GM23248 (cell line): Measurements from ENCODE around the gene GLI1. TPM values are rescaled to one million over a fixed set of nuclear protein-coding genes. Genes with fewer than 3 reads are reported as not detected.
A peak's percentile ranks its signal among the peaks of the same experiment; 100 is the strongest.

Experiments
- DNase-seq: peaks from one replicate; pipeline ENCODE4 v3.0.0-alpha.2; 2015
- H2AFZ ChIP-seq: fragments of 200-600 bp; sonication (generic); 2 replicates; pipeline ENCODE4 v1.6.1; 2016; ENCODE audit warnings: antibody characterized with exemption
- H3F3A ChIP-seq: fragments of 200-600 bp; sonication (generic); 2 replicates; pipeline ENCODE4 v1.6.1; 2016; ENCODE audit warnings: mild to moderate bottlenecking, antibody characterized with exemption, mixed run types; ENCODE audit not compliant: insufficient read depth
- H3K27ac ChIP-seq: fragments of 200-600 bp; sonication (generic); 2 replicates; pipeline ENCODE4 v1.5.1; 2016; ENCODE audit warnings: mild to moderate bottlenecking
- H3K27me3 ChIP-seq: fragments of 200-600 bp; sonication (generic); replicated peaks from 2 replicates; pipeline ENCODE4 v1.6.1; 2016; ENCODE audit warnings: mild to moderate bottlenecking; ENCODE audit not compliant: insufficient read depth
- H3K36me3 ChIP-seq: fragments of 200-600 bp; sonication (generic); 2 replicates; pipeline ENCODE4 v1.6.1; 2016; ENCODE audit warnings: low read depth, mild to moderate bottlenecking
- H3K4me1 ChIP-seq: fragments of 200-600 bp; sonication (generic); 2 replicates; pipeline ENCODE4 v1.6.1; 2016; ENCODE audit warnings: mild to moderate bottlenecking; ENCODE audit not compliant: insufficient read depth
- H3K4me2 ChIP-seq: fragments of 200-600 bp; sonication (generic); one replicate; pipeline ENCODE4 v1.6.1; 2016; ENCODE audit warnings: mild to moderate bottlenecking; ENCODE audit not compliant: unreplicated experiment
- H3K4me3 ChIP-seq: fragments of 200-600 bp; sonication (generic); 2 replicates; pipeline ENCODE4 v1.5.1; 2016; ENCODE audit warnings: mild to moderate bottlenecking
- H3K79me2 ChIP-seq: fragments of 200-600 bp; sonication (generic); 2 replicates; pipeline ENCODE4 v1.6.1; 2016; ENCODE audit warnings: mild to moderate bottlenecking; ENCODE audit not compliant: insufficient read depth
- H3K9ac ChIP-seq: fragments of 200-600 bp; sonication (generic); 2 replicates; pipeline ENCODE4 v1.6.1; 2016; ENCODE audit warnings: mild to moderate bottlenecking
- H3K9me2 ChIP-seq: fragments of 200-600 bp; sonication (generic); 2 replicates; pipeline ENCODE4 v1.6.1; 2016; ENCODE audit warnings: mixed run types, mild to moderate bottlenecking, moderate library complexity; ENCODE audit not compliant: insufficient read depth
- H3K9me3 ChIP-seq: fragments of 200-600 bp; sonication (generic); one replicate; pipeline ENCODE4 v1.6.1; 2017; ENCODE audit warnings: low read depth
- H4K20me1 ChIP-seq: fragments of 200-600 bp; sonication (generic); 2 replicates; pipeline ENCODE4 v1.6.0; 2016; ENCODE audit not compliant: insufficient read depth
- EZH2 ChIP-seq: fragments of 200-600 bp; sonication (generic); IDR thresholded peaks from 2 replicates; pipeline ENCODE4 v1.6.1; 2018; ENCODE audit warnings: antibody characterized with exemption, mild to moderate bottlenecking; ENCODE audit not compliant: insufficient read depth, poor library complexity, severe bottlenecking
- EZH2phosphoT487 ChIP-seq: fragments of 200-600 bp; sonication (generic); IDR thresholded peaks from 2 replicates; pipeline ENCODE4 v1.6.1; 2018; ENCODE audit warnings: antibody characterized with exemption, moderate library complexity, mild to moderate bottlenecking, low read depth; ENCODE audit not compliant: insufficient read depth
- WGBS, 2 experiments: methylation state at CpG; one replicate each; pipeline ENCODE4 v1.1.6; 2015 to 2017; ENCODE audit warnings: low lambda C conversion rate in 2 of 2, low coverage in 1 of 2; ENCODE audit errors: missing lambda C conversion rate in 2 of 2; 5-methylcytosine and 5-hydroxymethylcytosine counted together
- in situ Hi-C: fragments of 300-500 bp; cut with MboI; formaldehyde crosslinking; loops from 2 replicates; pipeline ENCODE4 v1.15.0; 2020
- polyA plus RNA-seq: library from polyadenylated mRNA; unstranded; fragments of >200 nt; fragmentation: Nextera tagmentation; extraction: Ambion mirVana; gene quantifications from 2 replicates; pipeline ENCODE4 v1.2.1, GENCODE V29; 2016
- total RNA-seq: library from RNA; depleted of rRNA; stranded (reverse); fragments of >200 nt; shearing (Covaris generic); gene quantifications from 2 replicates; pipeline ENCODE4 v1.2.3, GENCODE V29; 2014

The GLI1 gene
- total and polyA plus RNA-seq, 2 experiments from 2014 or later = 1.0 to 1.8 TPM

GRCh38 chr12:57456737-57457490 lies 2.7 kb upstream of the GLI1 start:
- no peaks in the 10 kb centered on the region for H3K9me3 ChIP-seq
- H3K4me1 ChIP-seq = peaks cover 29% of the 10 kb centered on the region
- H3K27ac ChIP-seq = no peak overlapping the region
- no peak overlapping the region for H2AFZ ChIP-seq
- TF ChIP-seq EZH2phosphoT487 (no peak), EZH2 (no peak)
- H3K36me3 ChIP-seq = no peaks in the 10 kb centered on the region
- H3K79me2 ChIP-seq = no peaks in the 10 kb centered on the region
- no peak for DNase-seq
- H3K9ac ChIP-seq = no peak overlapping the region
- H3K4me2 ChIP-seq = no peak overlapping the region
- H3K27me3 ChIP-seq = no peaks in the 10 kb centered on the region
- peaks cover 11% of the 10 kb centered on the region for H3F3A ChIP-seq
- no peaks in the 10 kb centered on the region for H3K9me2 ChIP-seq
- H3K4me3 ChIP-seq = no peak overlapping the region
- in situ Hi-C loops = no loop called here
- no peaks in the 10 kb centered on the region for H4K20me1 ChIP-seq
- 73 to 77% methylated on average over 6 of the region's 6 CpGs for WGBS, 2 experiments

DNA sequence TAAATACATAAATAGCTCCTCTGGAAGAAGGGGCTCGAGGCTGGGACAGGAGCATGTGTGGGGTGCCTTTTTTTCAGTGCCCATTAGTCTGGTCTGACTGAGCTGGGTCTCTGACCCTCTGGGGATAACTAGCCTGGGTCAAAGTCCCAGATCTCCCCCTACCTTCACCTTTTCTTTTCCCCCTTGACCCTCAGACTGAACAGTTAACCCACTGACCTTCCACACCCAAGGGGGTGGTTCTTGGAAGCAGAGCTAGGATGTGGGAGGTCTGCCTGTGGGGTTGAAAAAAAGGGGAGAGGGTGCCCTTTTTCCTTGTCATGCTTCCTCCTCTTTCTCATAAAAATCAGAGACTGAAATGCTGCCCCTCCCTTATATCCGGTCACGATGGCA lies 925 bp upstream of the GLI1 start:
- H3K27ac ChIP-seq = peak overlapping the region; percentile 55
- H3K4me1 ChIP-seq = peaks cover 20% of the 10 kb centered on the region
- peak overlapping the region; percentile 96 for H2AFZ ChIP-seq
- peak overlapping the region; percentile 81 for H3K4me3 ChIP-seq
- H3K4me2 ChIP-seq = peak overlapping the region; percentile 91
- in situ Hi-C loops = no loop called here
- no peak for TF ChIP-seq EZH2
- TF ChIP-seq EZH2phosphoT487 = no peak
- no peaks in the 10 kb centered on the region for H3K9me3 ChIP-seq
- DNase-seq = no peak
- 33 to 38% methylated on average over 3 of the region's 3 CpGs for WGBS, 2 experiments
- H3F3A ChIP-seq = peaks cover 3% of the 10 kb centered on the region; the same call in 1 of the 2 replicates
- no peaks in the 10 kb centered on the region for H3K27me3 ChIP-seq
- no peaks in the 10 kb centered on the region for H3K36me3 ChIP-seq
- H3K9me2 ChIP-seq = no peaks in the 10 kb centered on the region
- H3K9ac ChIP-seq = peak overlapping the region; percentile 74
- H4K20me1 ChIP-seq = no peaks in the 10 kb centered on the region
- H3K79me2 ChIP-seq = no peaks in the 10 kb centered on the region

DNA sequence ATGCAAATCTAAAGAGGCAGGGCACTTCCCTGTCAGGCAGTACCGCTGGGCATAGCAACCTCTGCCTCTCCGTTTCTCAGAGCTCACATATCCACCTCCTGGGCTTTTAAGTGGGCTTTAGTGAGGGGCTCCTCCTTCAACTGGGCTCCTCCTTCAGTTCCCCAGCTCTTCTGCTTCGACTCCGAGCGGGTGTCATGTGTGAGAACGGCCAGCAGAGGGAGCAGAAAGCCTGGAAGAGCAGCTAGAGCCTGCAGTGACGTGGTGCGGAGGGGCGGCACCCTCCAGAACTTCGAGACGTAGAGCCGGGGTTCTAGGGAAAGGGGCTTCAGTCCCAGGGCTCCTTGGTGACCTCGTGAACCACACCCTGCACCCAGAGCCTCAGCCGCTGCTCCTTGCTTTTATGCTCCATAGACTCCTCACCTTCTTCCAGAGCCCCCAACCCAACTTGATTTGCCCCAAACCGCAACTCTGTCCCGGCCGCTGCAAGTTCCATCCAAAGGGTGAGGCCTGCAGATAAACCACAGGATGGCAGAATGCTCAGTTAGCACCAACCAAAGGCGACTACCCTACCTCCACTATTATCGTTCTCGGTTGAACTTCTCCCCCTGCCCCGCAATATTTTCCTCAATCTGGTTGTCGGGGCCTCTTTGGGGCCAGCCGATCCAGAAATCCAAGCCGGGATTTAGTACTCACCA lies 383 bp upstream of the GLI1 start:
- Histone ChIP-seq H3K27ac (peak overlapping the region; percentile 55), H3K4me3 (peak overlapping the region; percentile 81), H3K79me2 (no peaks in the 10 kb centered on the region), H4K20me1 (no peaks in the 10 kb centered on the region), H3K9me2 (no peaks in the 10 kb centered on the region), H3K36me3 (no peaks in the 10 kb centered on the region), H3K4me2 (peak overlapping the region; percentile 91), H3K9me3 (no peaks in the 10 kb centered on the region), H2AFZ (peak overlapping the region; percentile 96), H3K27me3 (no peaks in the 10 kb centered on the region), H3K4me1 (peaks cover 20% of the 10 kb centered on the region), H3K9ac (peak overlapping the region; percentile 74), H3F3A (peaks cover 3% of the 10 kb centered on the region; the same call in 1 of the 2 replicates)
- TF ChIP-seq EZH2 (no peak), EZH2phosphoT487 (no peak)
- 0% methylated on average over 24 of the region's 24 CpGs for WGBS, 2 experiments
- peak; percentile 95 for DNase-seq
- in situ Hi-C loops = no loop called here

DNA sequence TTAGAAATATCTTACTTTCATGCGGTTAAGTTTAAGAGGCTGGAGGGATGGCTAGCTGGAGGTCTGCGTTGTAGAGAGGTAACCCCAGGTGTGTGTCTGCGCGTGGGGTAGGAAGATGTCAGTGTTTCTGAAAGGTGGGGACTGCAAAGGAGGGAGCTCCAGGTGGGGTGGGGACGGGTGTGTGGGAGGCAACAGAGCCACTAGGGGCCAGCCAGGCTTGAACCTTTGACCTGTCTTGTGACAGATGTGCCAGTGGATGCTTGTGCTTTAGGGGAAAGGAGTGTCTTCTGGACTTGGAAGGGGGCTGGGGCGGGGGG lies 841 bp downstream of the GLI1 start:
- H3K27ac ChIP-seq = no peak overlapping the region
- H3F3A ChIP-seq = peaks cover 3% of the 10 kb centered on the region; the same call in 1 of the 2 replicates
- no peaks in the 10 kb centered on the region for H3K9me3 ChIP-seq
- H3K4me1 ChIP-seq = peaks cover 13% of the 10 kb centered on the region
- no peak for DNase-seq
- no peak overlapping the region for H2AFZ ChIP-seq
- peak overlapping the region; percentile 81 for H3K4me3 ChIP-seq
- H3K79me2 ChIP-seq = no peaks in the 10 kb centered on the region
- H3K36me3 ChIP-seq = no peaks in the 10 kb centered on the region
- no peaks in the 10 kb centered on the region for H3K27me3 ChIP-seq
- H3K9ac ChIP-seq = no peak overlapping the region
- 0% methylated on average over 5 to 6 of the region's 6 CpGs for WGBS, 2 experiments
- no peak for TF ChIP-seq EZH2phosphoT487
- TF ChIP-seq EZH2 = no peak
- H4K20me1 ChIP-seq = no peaks in the 10 kb centered on the region
- in situ Hi-C loops = no loop called here
- H3K4me2 ChIP-seq = peak overlapping the region; percentile 91
- no peaks in the 10 kb centered on the region for H3K9me2 ChIP-seq
